Lung microvascular endothelial cell (primary cell): ENCODE data around the gene PSME2. TPM values are rescaled to one million over a fixed set of nuclear protein-coding genes. Genes with fewer than 3 reads are reported as not detected.

Source experiments
- DNase-seq, 2 donors: peaks; one replicate each; pipeline versions ENCODE4 v3.0.0 to v3.0.0-alpha.2; 2010; ENCODE audit warnings: low read depth in 2 of 2
- total RNA-seq: library from RNA; depleted of rRNA; stranded (reverse); fragments of >200 nt; gene quantifications from 2 replicates; pipeline ENCODE4 v1.2.1, GENCODE V29; 2014

The PSME2 gene
- 114 and 139 TPM in 2 replicates for total RNA-seq

GRCh38 chr14:24146453-24146977 lies at the start of gene PSME2:
Gene PSME2, minus strand, starts transcription at chr14:24146610. Its CDS starts 29 bp downstream, at chr14:24146581.
- peak; percentile 98 for DNase-seq

- DNase-seq: peak; percentile 90 to 92
These were observed 49.0 kb upstream of the PSME2 start, which contains the start of gene TM9SF1 for GRCh38 chr14:24195186-24196070. Gene TM9SF1, minus strand, starts transcription at chr14:24195441. Its CDS starts 422 bp downstream, at chr14:24195019.

- DNase-seq: no peak
These were observed 48.4 kb upstream of the PSME2 start for GRCh38 chr14:24194873-24195185.

GRCh38 chr14:24194186-24194872 lies 47.9 kb upstream of the PSME2 start:
- DNase-seq: no peak

- DNase-seq: no peak
These were observed 46.5 kb upstream of the PSME2 start for GRCh38 chr14:24192933-24193332.

GRCh38 chr14:24190416-24190815 lies 44.0 kb upstream of the PSME2 start:
- no peak for DNase-seq

- no peak for DNase-seq
These were observed 43.0 kb upstream of the PSME2 start for GRCh38 chr14:24189460-24189859.

- DNase-seq: no peak
These were observed 42.6 kb upstream of the PSME2 start for GRCh38 chr14:24189059-24189375.

GRCh38 chr14:24188251-24189058 lies 42.0 kb upstream of the PSME2 start, which contains the start of gene IPO4:
Gene IPO4, minus strand, starts transcription at chr14:24188816. Its CDS starts 29 bp downstream, at chr14:24188787.
- peak; percentile 99 for DNase-seq

- no peak for DNase-seq
These were observed 41.1 kb upstream of the PSME2 start for GRCh38 chr14:24187539-24187915.

GRCh38 chr14:24186831-24187538 lies 40.6 kb upstream of the PSME2 start:
- no peak for DNase-seq

GRCh38 chr14:24185741-24186140 lies 39.3 kb upstream of the PSME2 start:
- DNase-seq: no peak

- DNase-seq: no peak
These were observed 38.6 kb upstream of the PSME2 start for GRCh38 chr14:24185026-24185425.

- DNase-seq: no peak
These were observed 37.9 kb upstream of the PSME2 start for GRCh38 chr14:24184104-24184970.

GRCh38 chr14:24183014-24183481 lies 36.6 kb upstream of the PSME2 start:
- no peak for DNase-seq

- DNase-seq: no peak
These were observed 35.9 kb upstream of the PSME2 start for GRCh38 chr14:24182110-24182882.

- no peak for DNase-seq
These were observed 35.1 kb upstream of the PSME2 start for GRCh38 chr14:24181371-24182077.

- peak in 1 of 2 donors; percentile 70 for DNase-seq
These were observed 33.8 kb upstream of the PSME2 start for GRCh38 chr14:24179961-24180796.
